Cardiac fibroblast (primary cell): ENCODE data around the gene NUP54.

Source experiments
- DNase-seq, 2 donors: peaks; one replicate each; pipeline versions ENCODE4 v3.0.0 to v3.0.0-alpha.2; 2010; ENCODE audit warnings: low read depth in 2 of 2
- H3K4me3 ChIP-seq, 2 donors: replicated peaks in 1 of 2; 1 replicate in 1 of 2; 2 replicates in 1 of 2; pipeline ENCODE4 v1.5.1; 2011; ENCODE audit warnings: low read depth in 2 of 2, low read length in 2 of 2, mild to moderate bottlenecking in 2 of 2, moderate library complexity in 1 of 2
- TF ChIP-seq, protein P1 (sequence below): IDR thresholded peaks from one replicate; pipeline ENCODE4 v1.5.1; 2011; ENCODE audit warnings: low read depth, mild to moderate bottlenecking, low read length, inconsistent platforms

Gene NUP54

DNA sequence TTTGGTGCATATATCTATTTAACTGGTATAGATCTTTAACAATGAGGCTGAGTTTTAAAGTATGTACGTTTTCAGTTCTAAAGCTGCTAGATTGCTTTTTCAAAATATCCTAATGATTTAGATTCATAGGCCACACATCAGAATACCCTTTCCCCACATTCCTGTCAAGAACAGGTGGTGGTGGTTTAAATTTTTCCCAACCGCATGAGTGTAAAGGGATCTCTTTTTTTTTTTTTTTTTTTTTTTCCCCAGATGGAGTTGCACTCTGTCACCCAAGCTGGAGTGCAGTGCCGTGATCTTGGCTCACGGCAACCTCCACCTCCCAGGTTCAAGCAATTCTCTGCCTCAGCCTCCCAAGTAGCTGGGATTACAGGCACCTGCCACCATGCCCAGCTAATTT lies 28.0 kb downstream of the NUP54 start:
- TF ChIP-seq, protein P1, sequence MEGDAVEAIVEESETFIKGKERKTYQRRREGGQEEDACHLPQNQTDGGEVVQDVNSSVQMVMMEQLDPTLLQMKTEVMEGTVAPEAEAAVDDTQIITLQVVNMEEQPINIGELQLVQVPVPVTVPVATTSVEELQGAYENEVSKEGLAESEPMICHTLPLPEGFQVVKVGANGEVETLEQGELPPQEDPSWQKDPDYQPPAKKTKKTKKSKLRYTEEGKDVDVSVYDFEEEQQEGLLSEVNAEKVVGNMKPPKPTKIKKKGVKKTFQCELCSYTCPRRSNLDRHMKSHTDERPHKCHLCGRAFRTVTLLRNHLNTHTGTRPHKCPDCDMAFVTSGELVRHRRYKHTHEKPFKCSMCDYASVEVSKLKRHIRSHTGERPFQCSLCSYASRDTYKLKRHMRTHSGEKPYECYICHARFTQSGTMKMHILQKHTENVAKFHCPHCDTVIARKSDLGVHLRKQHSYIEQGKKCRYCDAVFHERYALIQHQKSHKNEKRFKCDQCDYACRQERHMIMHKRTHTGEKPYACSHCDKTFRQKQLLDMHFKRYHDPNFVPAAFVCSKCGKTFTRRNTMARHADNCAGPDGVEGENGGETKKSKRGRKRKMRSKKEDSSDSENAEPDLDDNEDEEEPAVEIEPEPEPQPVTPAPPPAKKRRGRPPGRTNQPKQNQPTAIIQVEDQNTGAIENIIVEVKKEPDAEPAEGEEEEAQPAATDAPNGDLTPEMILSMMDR, result no peak
- H3K4me3 ChIP-seq, result no peak overlapping the region
- no peak for DNase-seq

DNA sequence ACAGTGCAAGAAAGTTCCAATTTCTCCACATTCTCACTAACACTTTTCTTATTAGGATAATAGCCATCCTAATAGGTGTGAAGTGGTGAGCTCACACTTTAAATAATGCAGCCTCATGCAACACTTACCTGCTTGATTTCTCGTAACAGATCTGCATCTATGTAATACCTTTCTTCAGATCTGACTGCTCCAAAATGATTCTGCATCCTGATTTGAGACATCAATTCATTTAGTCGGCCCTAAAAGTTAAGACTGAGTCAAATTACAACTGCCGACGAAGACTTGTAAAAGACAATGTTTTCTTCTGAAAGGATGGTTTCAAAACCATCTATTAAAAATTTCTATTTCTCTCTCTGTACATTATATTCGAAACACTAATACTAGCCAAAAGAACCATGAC lies 30.7 kb downstream of the NUP54 start:
- H3K4me3 ChIP-seq, result no peak overlapping the region
- TF ChIP-seq, protein P1, result no peak
- DNase-seq, result no peak

DNA sequence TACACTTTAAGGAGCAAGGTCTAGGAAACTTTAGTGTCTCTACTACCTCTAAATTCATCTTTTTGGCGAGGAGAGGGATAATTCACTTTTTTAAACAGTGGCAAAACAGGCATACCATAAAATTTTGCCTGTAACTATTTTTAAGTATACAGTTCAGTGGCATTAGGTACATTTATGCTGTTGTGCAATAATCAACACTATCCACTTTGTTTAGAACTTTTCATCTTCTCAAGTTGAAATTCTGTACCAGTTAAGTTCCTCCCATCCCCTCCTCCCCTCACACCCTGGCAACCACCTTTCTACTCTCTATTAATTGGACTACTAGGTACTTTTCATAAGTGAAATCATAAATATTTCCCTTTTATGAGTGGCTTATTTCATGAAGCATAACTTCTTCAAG lies 31.4 kb downstream of the NUP54 start:
- no peak for DNase-seq
- TF ChIP-seq, protein P1, result no peak
- no peak overlapping the region for H3K4me3 ChIP-seq

GRCh38 chr4:76108467-76109181 lies 39.6 kb downstream of the NUP54 start:
- TF ChIP-seq, protein P1, result no peak
- DNase-seq, result peak; percentile 14 to 62
- H3K4me3 ChIP-seq, result no peak overlapping the region

DNA sequence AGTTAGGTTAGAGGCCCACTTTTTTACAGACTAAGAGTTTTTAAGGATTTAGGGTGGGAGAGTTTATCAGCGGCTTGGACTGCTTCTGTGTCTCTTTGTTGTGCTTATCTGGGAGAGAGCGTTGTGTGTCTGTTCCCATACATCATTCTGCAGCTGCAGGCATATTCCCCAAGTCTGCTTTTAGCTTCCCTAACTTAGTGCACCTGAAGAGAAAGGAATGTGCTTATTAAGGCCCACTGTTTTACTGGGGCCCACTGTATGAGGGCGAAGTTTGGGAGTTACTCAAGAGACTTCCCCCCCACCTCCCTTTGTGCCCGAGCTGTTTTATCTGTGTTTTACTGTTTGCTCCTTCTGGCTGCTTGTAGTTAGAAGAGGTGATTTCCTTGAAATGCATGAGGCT lies 41.8 kb downstream of the NUP54 start:
- TF ChIP-seq, protein P1, result no peak
- DNase-seq, result no peak
- no peak overlapping the region for H3K4me3 ChIP-seq

DNA sequence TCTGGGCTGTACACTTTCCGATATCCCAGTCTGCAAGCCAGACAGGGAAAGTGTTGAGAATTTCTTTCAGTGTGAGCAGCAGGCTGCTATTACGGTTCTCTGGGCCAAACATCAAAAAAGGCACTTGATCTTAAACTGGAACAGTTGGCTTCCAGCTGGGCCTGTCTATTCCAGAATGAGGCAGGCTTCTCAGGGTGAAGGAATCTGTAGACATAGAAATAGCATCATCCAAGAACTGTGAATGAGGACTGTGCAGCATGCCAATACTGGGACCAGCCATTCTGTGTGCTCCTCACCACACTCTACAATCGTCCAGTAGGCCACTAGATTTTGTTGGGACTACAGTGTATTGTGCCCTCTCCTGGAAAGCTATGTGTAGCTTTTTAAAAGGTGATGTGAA lies 42.5 kb downstream of the NUP54 start:
- H3K4me3 ChIP-seq, result no peak overlapping the region
- TF ChIP-seq, protein P1, result no peak
- no peak for DNase-seq

DNA sequence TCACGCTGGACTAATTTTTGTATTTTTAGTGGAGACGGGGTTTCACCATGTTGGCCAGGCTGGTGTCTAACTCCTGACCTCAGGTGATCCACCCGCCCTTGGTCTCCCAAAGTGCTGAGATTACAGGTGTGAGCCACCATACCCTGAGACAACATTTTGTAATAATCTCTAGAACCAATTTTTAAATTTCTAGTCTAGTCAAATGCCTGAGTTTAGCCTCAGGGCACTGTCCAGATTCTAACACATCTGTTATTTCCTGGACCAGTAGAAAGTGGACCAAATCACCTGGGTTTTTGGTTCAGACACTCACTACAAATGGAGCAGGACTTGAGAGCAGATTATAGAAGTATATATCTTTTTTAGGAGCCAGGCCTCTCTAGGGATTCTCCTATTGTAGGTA lies 52.1 kb downstream of the NUP54 start:
- H3K4me3 ChIP-seq, result no peak overlapping the region
- TF ChIP-seq, protein P1, result no peak
- no peak for DNase-seq
